H1 (cell line): Measurements from ENCODE around the gene ITIH1. TPM values are rescaled to one million over a fixed set of nuclear protein-coding genes. Genes with fewer than 3 reads are reported as not detected.

Experiments
- CTCF ChIA-PET: fragments of 300-600 bp; sonication (Branson Sonifier 250); formaldehyde crosslinking; loops from one replicate; lab custom pipeline; 2021; ENCODE audit not compliant: partially characterized antibody; lab: Charles Lee
- POLR2A ChIA-PET: fragments of 300-600 bp; sonication (Branson Sonifier 250); formaldehyde crosslinking; loops from one replicate; lab custom pipeline; 2021; ENCODE audit warnings: inconsistent platforms; ENCODE audit not compliant: partially characterized antibody; lab: Charles Lee
- DNase-seq, 2 experiments: peaks; one replicate each; pipeline versions ENCODE4 v3.0.0 to v3.0.0-alpha.2; 2010 to 2022; ENCODE audit warnings: low spot score in 2 of 2, low read depth in 1 of 2, mixed read lengths in 1 of 2
- FAIRE-seq: peaks from 2 replicates; lab custom pipeline; 2011; peaks lifted over from hg19 to GRCh38; lab: Jason Lieb, UNC
- H2AFZ ChIP-seq: 2 replicates; pipeline ENCODE4 v1.8.1; 2012; ENCODE audit warnings: low read length, inconsistent platforms
- H2AK5ac ChIP-seq: 2 replicates; pipeline ENCODE4 v1.6.1; 2013; ENCODE audit warnings: low read depth, low read length
- H2BK120ac ChIP-seq: replicated peaks from 2 replicates; pipeline ENCODE3; 2013; ENCODE audit warnings: low read depth, low read length, inconsistent platforms
- H2BK12ac ChIP-seq: 2 replicates; pipeline ENCODE4 v1.6.1; 2013; ENCODE audit warnings: low read depth, low read length
- H2BK15ac ChIP-seq: 2 replicates; pipeline ENCODE4 v1.6.1; 2013; ENCODE audit warnings: low read length
- H2BK20ac ChIP-seq: 2 replicates; pipeline ENCODE4 v1.6.1; 2013; ENCODE audit warnings: low read length
- H2BK5ac ChIP-seq: 2 replicates; pipeline ENCODE4 v1.6.1; 2013; ENCODE audit warnings: low read depth, low read length
- H3K14ac ChIP-seq: 2 replicates; pipeline ENCODE4 v1.6.1; 2013; ENCODE audit warnings: inconsistent platforms; ENCODE audit not compliant: insufficient read length
- H3K18ac ChIP-seq: 2 replicates; pipeline ENCODE4 v1.6.1; 2013; ENCODE audit warnings: low read length; ENCODE audit errors: extremely low read depth
- H3K23ac ChIP-seq: 2 replicates; pipeline ENCODE4 v1.6.1; 2013; ENCODE audit warnings: inconsistent platforms; ENCODE audit not compliant: insufficient read length
- H3K23me2 ChIP-seq: 2 replicates; pipeline ENCODE4 v1.6.1; 2013; ENCODE audit warnings: low read depth, low read length
- H3K27ac ChIP-seq: 2 replicates; pipeline ENCODE4 v1.6.1; 2011; ENCODE audit warnings: low read depth, low read length, inconsistent platforms
- H3K27me3 ChIP-seq, 4 experiments: replicated peaks in 1 of 4; 1 replicate in 1 of 4; 2 replicates in 3 of 4; pipeline versions ENCODE4 v1.6.1 to v1.8.1; 2011 to 2013; ENCODE audit warnings: low read length in 3 of 4, mild to moderate bottlenecking in 3 of 4, inconsistent platforms in 2 of 4, mixed read lengths in 2 of 4, moderate library complexity in 1 of 4; ENCODE audit not compliant: control insufficient read depth in 3 of 4, insufficient read depth in 3 of 4; ENCODE audit errors: extremely low read depth in 1 of 4
- H3K36me3 ChIP-seq, 4 experiments: 2 replicates each; pipeline versions ENCODE4 v1.6.1 to v1.8.1; 2011 to 2013; ENCODE audit warnings: mild to moderate bottlenecking in 4 of 4, low read length in 3 of 4, moderate library complexity in 2 of 4, control low read depth in 1 of 4, inconsistent platforms in 1 of 4; ENCODE audit not compliant: insufficient read depth in 4 of 4, control insufficient read depth in 2 of 4
- H3K4ac ChIP-seq: replicated peaks from 2 replicates; pipeline ENCODE3; 2013; ENCODE audit warnings: low read length, low read depth, mixed read lengths, inconsistent platforms; ENCODE audit not compliant: insufficient read length
- H3K4me1 ChIP-seq, 4 experiments: replicated peaks in 1 of 4; 1 replicate in 1 of 4; 2 replicates in 3 of 4; pipeline versions ENCODE4 v1.6.1 to v1.8.1; 2011 to 2013; ENCODE audit warnings: low read length in 3 of 4, inconsistent platforms in 2 of 4, mixed read lengths in 1 of 4; ENCODE audit not compliant: insufficient read depth in 4 of 4, control insufficient read depth in 3 of 4
- H3K4me2 ChIP-seq, 2 experiments: 2 replicates each; pipeline versions ENCODE4 v1.6.1 to v1.8.1; 2011 to 2013; ENCODE audit warnings: low read depth in 2 of 2, low read length in 2 of 2, control low read depth in 1 of 2, inconsistent platforms in 1 of 2, mild to moderate bottlenecking in 1 of 2; ENCODE audit not compliant: insufficient read depth in 1 of 2
- H3K4me3 ChIP-seq, 4 experiments: fragments of 200-600, 300-600 bp in 1 of 4; sonication (generic), shearing (Covaris generic), sonication (Bioruptor Twin) in 1 of 4; 2 replicates each; pipeline versions ENCODE4 v1.5.1 to v1.8.1; 2011 to 2016; ENCODE audit warnings: low read length in 4 of 4, low read depth in 3 of 4, control low read depth in 2 of 4, inconsistent platforms in 2 of 4, mild to moderate bottlenecking in 2 of 4, mixed read lengths in 1 of 4, moderate library complexity in 1 of 4; ENCODE audit not compliant: insufficient read depth in 2 of 4; ENCODE audit errors: extremely low read depth in 1 of 4
- H3K56ac ChIP-seq: replicated peaks from 2 replicates; pipeline ENCODE3; 2013; ENCODE audit warnings: low read depth, mild to moderate bottlenecking, mixed read lengths, low read length, inconsistent platforms; ENCODE audit not compliant: insufficient read length
- H3K79me1 ChIP-seq: 2 replicates; pipeline ENCODE4 v1.6.1; 2013; ENCODE audit warnings: low read depth, low read length, control low read depth
- H3K79me2 ChIP-seq, 2 experiments: 2 replicates each; pipeline versions ENCODE4 v1.6.1 to v1.8.1; 2012 to 2013; ENCODE audit warnings: low read length in 2 of 2, mild to moderate bottlenecking in 2 of 2, inconsistent platforms in 1 of 2; ENCODE audit not compliant: insufficient read depth in 2 of 2, control insufficient read depth in 1 of 2
- H3K9ac ChIP-seq, 4 experiments: replicated peaks in 1 of 4; 1 replicate in 1 of 4; 2 replicates in 3 of 4; pipeline versions ENCODE4 v1.6.1 to v1.8.1; 2011 to 2013; ENCODE audit warnings: low read depth in 3 of 4, low read length in 3 of 4, control low read depth in 2 of 4, mild to moderate bottlenecking in 2 of 4, moderate library complexity in 2 of 4, inconsistent platforms in 1 of 4; ENCODE audit errors: extremely low read depth in 1 of 4
- H3K9me3 ChIP-seq, 2 experiments: 2 replicates each; pipeline versions ENCODE4 v1.6.1 to v1.8.1; 2012 to 2013; ENCODE audit warnings: mild to moderate bottlenecking in 2 of 2, moderate library complexity in 2 of 2, control low read depth in 1 of 2, inconsistent platforms in 1 of 2, low read depth in 1 of 2, low read length in 1 of 2, mixed read lengths in 1 of 2; ENCODE audit not compliant: insufficient read depth in 2 of 2
- H4K20me1 ChIP-seq, 2 experiments: replicated peaks in 1 of 2; 2 replicates each; pipeline versions ENCODE3 to v1.8.1; 2011 to 2013; ENCODE audit warnings: inconsistent platforms in 2 of 2, low read length in 2 of 2, mild to moderate bottlenecking in 1 of 2; ENCODE audit not compliant: insufficient read depth in 2 of 2, control insufficient read depth in 1 of 2
- H4K5ac ChIP-seq: 2 replicates; pipeline ENCODE4 v1.6.1; 2013; ENCODE audit warnings: low read length, low read depth, mixed read lengths, inconsistent platforms; ENCODE audit not compliant: insufficient read length
- H4K8ac ChIP-seq: 2 replicates; pipeline ENCODE4 v1.8.0; 2013; ENCODE audit warnings: mild to moderate bottlenecking, moderate library complexity, low read length, inconsistent platforms; ENCODE audit not compliant: insufficient read depth; ENCODE audit errors: extremely low read depth
- H4K91ac ChIP-seq: replicated peaks from 2 replicates; pipeline ENCODE3; 2013; ENCODE audit warnings: low read length, mixed read lengths, inconsistent platforms; ENCODE audit not compliant: insufficient read length
- BACH1 ChIP-seq: IDR thresholded peaks from 2 replicates; pipeline ENCODE4 v1.6.1; 2012; ENCODE audit warnings: low read length, improper control_type of control experiment
- CEBPB ChIP-seq: IDR thresholded peaks from 2 replicates; pipeline ENCODE4 v1.6.1; 2012; ENCODE audit warnings: low read depth, low read length
- CTCF ChIP-seq, 3 experiments: IDR thresholded peaks; 1 replicate in 2 of 3; 2 replicates in 1 of 3; pipeline versions ENCODE4 v1.5.1 to v1.6.1; 2011; ENCODE audit warnings: low read length in 3 of 3, mild to moderate bottlenecking in 3 of 3, inconsistent platforms in 2 of 3, low read depth in 1 of 3, moderate library complexity in 1 of 3; ENCODE audit not compliant: insufficient read depth in 1 of 3; ENCODE audit errors: control extremely low read depth in 1 of 3
- EGR1 ChIP-seq: IDR thresholded peaks from 2 replicates; pipeline ENCODE4 v1.6.1; 2011; ENCODE audit warnings: low read depth, low read length, borderline replicate concordance
- EP300 ChIP-seq, 2 experiments: IDR thresholded peaks; 1 replicate in 1 of 2; 2 replicates in 1 of 2; pipeline ENCODE4 v1.6.1; 2011 to 2012; ENCODE audit warnings: low read depth in 2 of 2, low read length in 2 of 2, mild to moderate bottlenecking in 2 of 2, borderline replicate concordance in 1 of 2, inconsistent platforms in 1 of 2, moderate library complexity in 1 of 2
- HDAC6 ChIP-seq: IDR thresholded peaks from one replicate; pipeline ENCODE4 v1.7.1; 2012; ENCODE audit warnings: low read depth, mild to moderate bottlenecking, inconsistent platforms, low read length, moderate library complexity
- KDM1A ChIP-seq: fragments of 200-600, 300-600 bp; sonication (generic); IDR thresholded peaks from 2 replicates; pipeline ENCODE4 v1.7.1; 2016; ENCODE audit warnings: mild to moderate bottlenecking, low read length, borderline replicate concordance
- MAFK ChIP-seq: IDR thresholded peaks from 2 replicates; pipeline ENCODE4 v1.6.1; 2012; ENCODE audit warnings: low read depth, mild to moderate bottlenecking, improper control_type of control experiment, low read length
- PHF8 ChIP-seq: fragments of 200-600 bp; sonication (generic); conservative IDR thresholded peaks from 2 replicates; pipeline ENCODE4 v1.7.1; 2012; ENCODE audit warnings: low read depth, mild to moderate bottlenecking, inconsistent platforms, low read length, moderate library complexity
- TAF1 ChIP-seq: IDR thresholded peaks from 2 replicates; pipeline ENCODE4 v1.6.1; 2011; ENCODE audit warnings: mild to moderate bottlenecking, low read depth, low read length
- ZNF274 ChIP-seq: IDR thresholded peaks from 2 replicates; pipeline ENCODE4 v1.7.0; 2012; ENCODE audit warnings: low read length, borderline replicate concordance; ENCODE audit errors: extremely low read depth
- WGBS, 2 experiments: shearing (Covaris generic) in 1 of 2; methylation state at CpG; one replicate each; pipeline versions ENCODE4 v1.1.6 to v1.1.7; 2013 to 2015; ENCODE audit warnings: low lambda C conversion rate in 2 of 2, mixed read lengths in 2 of 2, inconsistent platforms in 1 of 2, low coverage in 1 of 2, missing lambda C conversion rate in 1 of 2; ENCODE audit not compliant: insufficient replicate concordance in 2 of 2, insufficient coverage in 1 of 2, insufficient read length in 1 of 2; ENCODE audit errors: extremely low coverage in 1 of 2, missing lambda C conversion rate in 1 of 2; 5-methylcytosine and 5-hydroxymethylcytosine counted together
- polyA plus RNA-seq, 7 experiments: library from polyadenylated mRNA; depleted of rRNA in 3 of 7; stranded (reverse) in 5 of 7; unstranded in 2 of 7; fragments of >200 nt in 5 of 7; fragments of 200-250 nt in 2 of 7; gene quantifications; 1 replicate in 5 of 7; 2 replicates in 1 of 7; 4 replicates in 1 of 7; pipeline versions ENCODE4 v1.2.1 to v1.2.3, GENCODE V29; 2011 to 2013; ENCODE audit warnings: missing spikeins in 2 of 7, mixed read lengths in 2 of 7
- total RNA-seq: library from RNA; stranded (reverse); fragmentation: NEBNext Ultra II Directional; extraction: Animal tissue kit (Norgen Biotek cat#: 25700); gene quantifications from 2 replicates; pipeline ENCODE4 v1.2.1, GENCODE V29; 2021

The ITIH1 gene
- total and polyA plus RNA-seq, 2 of the 8 experiments (the other 6 are each of a cell fraction or from before 2014, with no cell fraction given), result not detected

DNA sequence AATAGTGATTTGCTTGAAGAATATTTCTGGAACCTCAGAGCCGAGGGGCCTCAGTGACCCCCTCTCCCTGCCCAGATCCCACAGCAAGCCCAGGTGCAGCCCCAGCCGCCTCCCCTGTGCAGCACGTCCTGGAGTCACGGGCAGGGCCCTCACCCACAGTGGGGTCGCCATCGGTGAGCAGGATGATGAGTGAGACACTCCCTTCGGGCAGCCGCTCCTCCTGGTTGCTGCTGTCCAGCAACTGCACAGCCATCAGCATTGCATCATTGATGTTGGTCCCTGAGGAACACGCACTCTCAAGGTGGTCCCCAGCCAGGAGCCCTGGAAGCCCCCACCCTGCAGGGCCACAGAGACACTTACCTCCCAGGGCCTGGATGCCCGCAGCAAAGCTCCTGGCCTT, 46.6 kb downstream of the ITIH1 start:
- ChIA-PET CTCF (interaction anchor here (0.6 to 7.5 kb wide), 3 partner anchors 12 to 1162 kb away, joined by 3 to 73 read pairs (median 7); partner anchors contain the start of gene MUSTN1), POLR2A (interaction anchor here (0.9 kb wide), 1 partner anchor 137 kb away, joined by 3 read pairs; no protein-coding TSS in a partner anchor)
- Histone ChIP-seq H2BK120ac (no peak overlapping the region), H3K27me3 (no peaks in the 10 kb centered on the region), H2AK5ac (no peak overlapping the region), H3K23ac (no peak overlapping the region), H3K9me3 (no peaks in the 10 kb centered on the region), H4K5ac (no peak overlapping the region), H2AFZ (no peak overlapping the region), H3K56ac (no peak overlapping the region), H3K14ac (no peak overlapping the region), H3K27ac (no peak overlapping the region), H2BK12ac (no peak overlapping the region), H3K9ac (no peak overlapping the region), H2BK20ac (no peak overlapping the region), H3K4ac (no peak overlapping the region), H3K36me3 (no peaks in the 10 kb centered on the region), H3K4me3 (no peak overlapping the region), H3K79me2 (no peaks in the 10 kb centered on the region), H2BK5ac (no peak overlapping the region), H4K20me1 (no peaks in the 10 kb centered on the region), H4K91ac (no peak overlapping the region), H3K4me2 (no peak overlapping the region), H2BK15ac (no peak overlapping the region), H3K79me1 (no peaks in the 10 kb centered on the region), H3K4me1 (peaks cover 0 to 7% (median 3%) of the 10 kb centered on the region in 4 experiments; a peak in 2 of 7 replicates), H3K18ac (no peak overlapping the region), H4K8ac (no peak overlapping the region), H3K23me2 (no peaks in the 10 kb centered on the region)
- DNase-seq (no peak), FAIRE-seq (no peak)
- WGBS, 2 experiments, result 87% methylated on average over 9 of the region's 10 CpGs; no CpG with 5 or more reads in 1 of the 2 experiments
- TF ChIP-seq EP300 (IDR thresholded peaks at IDR 0.05; ENCODE audit: borderline replicate concordance in 1 of 2, low read depth in 2 of 2, low read length in 2 of 2) (no peak), CEBPB (no peak), EGR1 (no peak), CTCF (IDR thresholded peaks at IDR 0.05; ENCODE audit: control extremely low read depth in 1 of 3, insufficient read depth in 1 of 3, low read depth in 1 of 3, low read length in 3 of 3) (no peak), BACH1 (no peak), PHF8 (no peak), MAFK (no peak), KDM1A (no peak), TAF1 (no peak), ZNF274 (no peak), HDAC6 (no peak)
